H1 (cell line): ENCODE data around the gene ZAP70. TPM values are rescaled to one million over a fixed set of nuclear protein-coding genes. Genes with fewer than 3 reads are reported as not detected.
A peak's percentile ranks its signal among the peaks of the same experiment; 100 is the strongest.

ENCODE experiments used
- CTCF ChIA-PET: fragments of 300-600 bp; sonication (Branson Sonifier 250); formaldehyde crosslinking; loops from one replicate; lab custom pipeline; 2021; ENCODE audit not compliant: partially characterized antibody; lab: Charles Lee
- POLR2A ChIA-PET: fragments of 300-600 bp; sonication (Branson Sonifier 250); formaldehyde crosslinking; loops from one replicate; lab custom pipeline; 2021; ENCODE audit warnings: inconsistent platforms; ENCODE audit not compliant: partially characterized antibody; lab: Charles Lee
- DNase-seq, 2 experiments: peaks; one replicate each; pipeline versions ENCODE4 v3.0.0 to v3.0.0-alpha.2; 2010 to 2022; ENCODE audit warnings: low spot score in 2 of 2, low read depth in 1 of 2, mixed read lengths in 1 of 2
- FAIRE-seq: peaks from 2 replicates; lab custom pipeline; 2011; peaks lifted over from hg19 to GRCh38; lab: Jason Lieb, UNC
- H2AFZ ChIP-seq: 2 replicates; pipeline ENCODE4 v1.8.1; 2012; ENCODE audit warnings: low read length, inconsistent platforms
- H2AK5ac ChIP-seq: 2 replicates; pipeline ENCODE4 v1.6.1; 2013; ENCODE audit warnings: low read depth, low read length
- H2BK120ac ChIP-seq: replicated peaks from 2 replicates; pipeline ENCODE3; 2013; ENCODE audit warnings: low read depth, low read length, inconsistent platforms
- H2BK12ac ChIP-seq: 2 replicates; pipeline ENCODE4 v1.6.1; 2013; ENCODE audit warnings: low read depth, low read length
- H2BK15ac ChIP-seq: 2 replicates; pipeline ENCODE4 v1.6.1; 2013; ENCODE audit warnings: low read length
- H2BK20ac ChIP-seq: 2 replicates; pipeline ENCODE4 v1.6.1; 2013; ENCODE audit warnings: low read length
- H2BK5ac ChIP-seq: 2 replicates; pipeline ENCODE4 v1.6.1; 2013; ENCODE audit warnings: low read depth, low read length
- H3K14ac ChIP-seq: 2 replicates; pipeline ENCODE4 v1.6.1; 2013; ENCODE audit warnings: inconsistent platforms; ENCODE audit not compliant: insufficient read length
- H3K18ac ChIP-seq: 2 replicates; pipeline ENCODE4 v1.6.1; 2013; ENCODE audit warnings: low read length; ENCODE audit errors: extremely low read depth
- H3K23ac ChIP-seq: 2 replicates; pipeline ENCODE4 v1.6.1; 2013; ENCODE audit warnings: inconsistent platforms; ENCODE audit not compliant: insufficient read length
- H3K23me2 ChIP-seq: 2 replicates; pipeline ENCODE4 v1.6.1; 2013; ENCODE audit warnings: low read depth, low read length
- H3K27ac ChIP-seq: 2 replicates; pipeline ENCODE4 v1.6.1; 2011; ENCODE audit warnings: low read depth, low read length, inconsistent platforms
- H3K27me3 ChIP-seq, 4 experiments: replicated peaks in 1 of 4; 1 replicate in 1 of 4; 2 replicates in 3 of 4; pipeline versions ENCODE4 v1.6.1 to v1.8.1; 2011 to 2013; ENCODE audit warnings: low read length in 3 of 4, mild to moderate bottlenecking in 3 of 4, inconsistent platforms in 2 of 4, mixed read lengths in 2 of 4, moderate library complexity in 1 of 4; ENCODE audit not compliant: control insufficient read depth in 3 of 4, insufficient read depth in 3 of 4; ENCODE audit errors: extremely low read depth in 1 of 4
- H3K36me3 ChIP-seq, 4 experiments: 2 replicates each; pipeline versions ENCODE4 v1.6.1 to v1.8.1; 2011 to 2013; ENCODE audit warnings: mild to moderate bottlenecking in 4 of 4, low read length in 3 of 4, moderate library complexity in 2 of 4, control low read depth in 1 of 4, inconsistent platforms in 1 of 4; ENCODE audit not compliant: insufficient read depth in 4 of 4, control insufficient read depth in 2 of 4
- H3K4ac ChIP-seq: replicated peaks from 2 replicates; pipeline ENCODE3; 2013; ENCODE audit warnings: low read length, low read depth, mixed read lengths, inconsistent platforms; ENCODE audit not compliant: insufficient read length
- H3K4me1 ChIP-seq, 4 experiments: replicated peaks in 1 of 4; 1 replicate in 1 of 4; 2 replicates in 3 of 4; pipeline versions ENCODE4 v1.6.1 to v1.8.1; 2011 to 2013; ENCODE audit warnings: low read length in 3 of 4, inconsistent platforms in 2 of 4, mixed read lengths in 1 of 4; ENCODE audit not compliant: insufficient read depth in 4 of 4, control insufficient read depth in 3 of 4
- H3K4me2 ChIP-seq, 2 experiments: 2 replicates each; pipeline versions ENCODE4 v1.6.1 to v1.8.1; 2011 to 2013; ENCODE audit warnings: low read depth in 2 of 2, low read length in 2 of 2, control low read depth in 1 of 2, inconsistent platforms in 1 of 2, mild to moderate bottlenecking in 1 of 2; ENCODE audit not compliant: insufficient read depth in 1 of 2
- H3K4me3 ChIP-seq, 4 experiments: fragments of 200-600, 300-600 bp in 1 of 4; sonication (generic), shearing (Covaris generic), sonication (Bioruptor Twin) in 1 of 4; 2 replicates each; pipeline versions ENCODE4 v1.5.1 to v1.8.1; 2011 to 2016; ENCODE audit warnings: low read length in 4 of 4, low read depth in 3 of 4, control low read depth in 2 of 4, inconsistent platforms in 2 of 4, mild to moderate bottlenecking in 2 of 4, mixed read lengths in 1 of 4, moderate library complexity in 1 of 4; ENCODE audit not compliant: insufficient read depth in 2 of 4; ENCODE audit errors: extremely low read depth in 1 of 4
- H3K56ac ChIP-seq: replicated peaks from 2 replicates; pipeline ENCODE3; 2013; ENCODE audit warnings: low read depth, mild to moderate bottlenecking, mixed read lengths, low read length, inconsistent platforms; ENCODE audit not compliant: insufficient read length
- H3K79me1 ChIP-seq: 2 replicates; pipeline ENCODE4 v1.6.1; 2013; ENCODE audit warnings: low read depth, low read length, control low read depth
- H3K79me2 ChIP-seq, 2 experiments: 2 replicates each; pipeline versions ENCODE4 v1.6.1 to v1.8.1; 2012 to 2013; ENCODE audit warnings: low read length in 2 of 2, mild to moderate bottlenecking in 2 of 2, inconsistent platforms in 1 of 2; ENCODE audit not compliant: insufficient read depth in 2 of 2, control insufficient read depth in 1 of 2
- H3K9ac ChIP-seq, 4 experiments: replicated peaks in 1 of 4; 1 replicate in 1 of 4; 2 replicates in 3 of 4; pipeline versions ENCODE4 v1.6.1 to v1.8.1; 2011 to 2013; ENCODE audit warnings: low read depth in 3 of 4, low read length in 3 of 4, control low read depth in 2 of 4, mild to moderate bottlenecking in 2 of 4, moderate library complexity in 2 of 4, inconsistent platforms in 1 of 4; ENCODE audit errors: extremely low read depth in 1 of 4
- H3K9me3 ChIP-seq, 2 experiments: 2 replicates each; pipeline versions ENCODE4 v1.6.1 to v1.8.1; 2012 to 2013; ENCODE audit warnings: mild to moderate bottlenecking in 2 of 2, moderate library complexity in 2 of 2, control low read depth in 1 of 2, inconsistent platforms in 1 of 2, low read depth in 1 of 2, low read length in 1 of 2, mixed read lengths in 1 of 2; ENCODE audit not compliant: insufficient read depth in 2 of 2
- H4K20me1 ChIP-seq, 2 experiments: replicated peaks in 1 of 2; 2 replicates each; pipeline versions ENCODE3 to v1.8.1; 2011 to 2013; ENCODE audit warnings: inconsistent platforms in 2 of 2, low read length in 2 of 2, mild to moderate bottlenecking in 1 of 2; ENCODE audit not compliant: insufficient read depth in 2 of 2, control insufficient read depth in 1 of 2
- H4K5ac ChIP-seq: 2 replicates; pipeline ENCODE4 v1.6.1; 2013; ENCODE audit warnings: low read length, low read depth, mixed read lengths, inconsistent platforms; ENCODE audit not compliant: insufficient read length
- H4K8ac ChIP-seq: 2 replicates; pipeline ENCODE4 v1.8.0; 2013; ENCODE audit warnings: mild to moderate bottlenecking, moderate library complexity, low read length, inconsistent platforms; ENCODE audit not compliant: insufficient read depth; ENCODE audit errors: extremely low read depth
- H4K91ac ChIP-seq: replicated peaks from 2 replicates; pipeline ENCODE3; 2013; ENCODE audit warnings: low read length, mixed read lengths, inconsistent platforms; ENCODE audit not compliant: insufficient read length
- ATF2 ChIP-seq: IDR thresholded peaks from 2 replicates; pipeline ENCODE4 v1.6.1; 2012; ENCODE audit warnings: low read length, inconsistent platforms
- BCL11A ChIP-seq, 2 experiments: IDR thresholded peaks; one replicate each; pipeline ENCODE4 v1.6.1; 2011; ENCODE audit warnings: low read depth in 2 of 2, low read length in 2 of 2, mild to moderate bottlenecking in 2 of 2
- BRCA1 ChIP-seq: IDR thresholded peaks from 2 replicates; pipeline ENCODE4 v1.6.1; 2012; ENCODE audit warnings: low read depth, low read length, improper control_type of control experiment
- CREB1 ChIP-seq: IDR thresholded peaks from 2 replicates; pipeline ENCODE4 v1.6.1; 2012; ENCODE audit warnings: inconsistent platforms
- EZH2 ChIP-seq: fragments of 200-600 bp; sonication (generic); IDR thresholded peaks from 2 replicates; pipeline ENCODE4 v1.7.1; 2012; ENCODE audit warnings: low read depth, mild to moderate bottlenecking, moderate library complexity, low read length, inconsistent platforms; ENCODE audit not compliant: severe bottlenecking
- GABPA ChIP-seq: IDR thresholded peaks from 2 replicates; pipeline ENCODE4 v1.6.1; 2011; ENCODE audit warnings: mild to moderate bottlenecking, low read length, moderate library complexity, borderline replicate concordance; ENCODE audit not compliant: insufficient read depth
- MAX ChIP-seq: IDR thresholded peaks from 2 replicates; pipeline ENCODE4 v1.6.1; 2012; ENCODE audit warnings: inconsistent platforms
- SIRT6 ChIP-seq: IDR thresholded peaks from one replicate; pipeline ENCODE4 v1.7.1; 2012; ENCODE audit warnings: low read length, inconsistent platforms
- WGBS, 2 experiments: shearing (Covaris generic) in 1 of 2; methylation state at CpG; one replicate each; pipeline versions ENCODE4 v1.1.6 to v1.1.7; 2013 to 2015; ENCODE audit warnings: low lambda C conversion rate in 2 of 2, mixed read lengths in 2 of 2, inconsistent platforms in 1 of 2, low coverage in 1 of 2, missing lambda C conversion rate in 1 of 2; ENCODE audit not compliant: insufficient replicate concordance in 2 of 2, insufficient coverage in 1 of 2, insufficient read length in 1 of 2; ENCODE audit errors: extremely low coverage in 1 of 2, missing lambda C conversion rate in 1 of 2; 5-methylcytosine and 5-hydroxymethylcytosine counted together
- polyA plus RNA-seq, 7 experiments: library from polyadenylated mRNA; depleted of rRNA in 3 of 7; stranded (reverse) in 5 of 7; unstranded in 2 of 7; fragments of >200 nt in 5 of 7; fragments of 200-250 nt in 2 of 7; gene quantifications; 1 replicate in 5 of 7; 2 replicates in 1 of 7; 4 replicates in 1 of 7; pipeline versions ENCODE4 v1.2.1 to v1.2.3, GENCODE V29; 2011 to 2013; ENCODE audit warnings: missing spikeins in 2 of 7, mixed read lengths in 2 of 7
- total RNA-seq: library from RNA; stranded (reverse); fragmentation: NEBNext Ultra II Directional; extraction: Animal tissue kit (Norgen Biotek cat#: 25700); gene quantifications from 2 replicates; pipeline ENCODE4 v1.2.1, GENCODE V29; 2021

The ZAP70 gene
- total and polyA plus RNA-seq, 2 of the 8 experiments (the other 6 are each of a cell fraction or from before 2014, with no cell fraction given) = 0.15 TPM; not detected in 1

DNA sequence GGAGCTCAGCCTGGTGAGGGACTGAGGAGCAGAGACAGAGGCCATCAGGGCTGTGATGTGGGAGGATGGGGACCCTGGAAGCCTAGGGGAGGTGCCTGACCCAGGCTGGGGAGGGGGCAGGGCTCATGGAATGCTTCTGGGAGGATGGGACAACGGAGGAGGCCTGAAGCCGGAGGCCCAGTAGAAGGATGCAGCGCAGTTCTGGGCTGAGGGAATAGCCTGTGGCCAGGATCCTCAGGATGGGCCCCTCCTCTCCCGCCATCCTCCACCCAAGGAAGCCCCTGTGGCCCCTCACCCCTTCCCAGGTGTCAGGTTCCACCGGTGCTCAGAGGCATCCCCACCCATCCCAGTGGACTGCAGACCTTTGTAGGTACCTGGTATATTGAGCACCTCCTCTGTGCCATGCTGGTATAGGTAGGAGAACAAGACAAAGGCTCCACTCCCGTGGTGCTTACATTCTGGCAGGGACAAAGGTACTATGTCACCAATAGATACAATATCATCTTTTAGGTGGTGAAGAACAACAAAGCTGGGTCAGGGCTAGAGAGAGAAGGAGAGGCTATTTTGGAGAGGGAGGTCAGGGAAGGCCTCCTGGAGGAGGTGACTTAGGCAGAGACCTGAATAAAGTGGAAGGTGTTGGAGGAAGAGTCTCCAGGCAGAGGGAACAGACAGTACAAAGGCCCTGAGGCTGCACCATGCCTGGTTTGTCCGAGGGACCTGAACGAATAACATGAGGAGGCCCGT, 2.7 kb downstream of the ZAP70 start:
- Histone ChIP-seq H4K91ac (no peak overlapping the region), H3K4me2 (no peak overlapping the region), H3K14ac (no peak overlapping the region), H3K23ac (no peak overlapping the region), H2BK120ac (no peak overlapping the region), H3K4me1 (peaks cover 2 to 13% (median 3%) of the 10 kb centered on the region in 4 experiments; a peak in 6 of 7 replicates), H3K79me2 (no peaks in the 10 kb centered on the region), H4K5ac (no peak overlapping the region), H2BK20ac (no peak overlapping the region), H2AFZ (no peak overlapping the region), H3K4ac (peak overlapping the region; percentile 24), H2BK12ac (no peak overlapping the region), H3K27me3 (no peaks in the 10 kb centered on the region), H3K18ac (no peak overlapping the region), H3K36me3 (no peaks in the 10 kb centered on the region), H4K20me1 (no peaks in the 10 kb centered on the region), H2AK5ac (no peak overlapping the region), H3K56ac (no peak overlapping the region), H3K79me1 (no peaks in the 10 kb centered on the region), H4K8ac (no peak overlapping the region), H2BK15ac (no peak overlapping the region), H3K4me3 (no peak overlapping the region), H3K9ac (no peak overlapping the region), H3K23me2 (no peaks in the 10 kb centered on the region), H3K27ac (no peak overlapping the region), H3K9me3 (no peaks in the 10 kb centered on the region), H2BK5ac (no peak overlapping the region)
- POLR2A ChIA-PET = no interaction called here
- TF ChIP-seq BRCA1 (no peak), MAX (no peak), SIRT6 (no peak), ATF2 (no peak), GABPA (no peak), CREB1 (no peak), EZH2 (no peak), BCL11A (IDR thresholded peaks at IDR 0.05; ENCODE audit: low read depth in 2 of 2, low read length in 2 of 2) (no peak)
- CTCF ChIA-PET = interaction anchor here (1.0 to 13.6 kb wide), 3 partner anchors 9 to 25 kb away, joined by 3 to 202 read pairs (median 63); no protein-coding TSS in a partner anchor
- no peak for DNase-seq
- 95% methylated on average over 9 of the region's 9 CpGs; no CpG with 5 or more reads in 1 of the 2 experiments for WGBS, 2 experiments
- FAIRE-seq = no peak
